Mesenchymal stem cell (in vitro differentiated cells and primary cell): ENCODE measurements around the gene HMX1.

Experiments used
- DNase-seq: peaks from one replicate; pipeline ENCODE4 v3.0.0-alpha.2; 2013
- H2AFZ ChIP-seq: one replicate; pipeline ENCODE4 v1.6.1; 2013; ENCODE audit warnings: low read depth, mild to moderate bottlenecking, control low read depth, inconsistent platforms, low read length, moderate library complexity
- H2AK5ac ChIP-seq: 2 replicates; pipeline ENCODE4 v1.6.1; 2013; ENCODE audit warnings: low read length, moderate library complexity, mild to moderate bottlenecking, inconsistent platforms; ENCODE audit not compliant: severe bottlenecking
- H2BK120ac ChIP-seq: one replicate; pipeline ENCODE4 v1.6.1; 2013; ENCODE audit warnings: low read depth, mild to moderate bottlenecking, inconsistent platforms, low read length, moderate library complexity
- H2BK12ac ChIP-seq, 2 experiments: one replicate each; pipeline ENCODE4 v1.6.1; 2013; ENCODE audit warnings: inconsistent platforms in 2 of 2, low read length in 2 of 2, mild to moderate bottlenecking in 2 of 2, moderate library complexity in 2 of 2, control low read depth in 1 of 2
- H2BK15ac ChIP-seq: one replicate; pipeline ENCODE4 v1.6.1; 2013; ENCODE audit warnings: mild to moderate bottlenecking, low read depth, inconsistent platforms; ENCODE audit not compliant: poor library complexity, severe bottlenecking
- H2BK5ac ChIP-seq: 2 replicates; pipeline ENCODE4 v1.6.1; 2013; ENCODE audit warnings: low read depth, mild to moderate bottlenecking, low read length, control low read depth, inconsistent platforms; ENCODE audit not compliant: poor library complexity, severe bottlenecking
- H3K14ac ChIP-seq, 2 experiments: one replicate each; pipeline ENCODE4 v1.6.1; 2013; ENCODE audit warnings: inconsistent platforms in 2 of 2, low read length in 2 of 2, control low read depth in 1 of 2, mild to moderate bottlenecking in 1 of 2, moderate library complexity in 1 of 2
- H3K18ac ChIP-seq, 2 experiments: one replicate each; pipeline ENCODE4 v1.6.1; 2013; ENCODE audit warnings: inconsistent platforms in 2 of 2, low read length in 2 of 2, control low read depth in 1 of 2, low read depth in 1 of 2, mild to moderate bottlenecking in 1 of 2
- H3K23ac ChIP-seq, 2 experiments: one replicate each; pipeline ENCODE4 v1.6.1; 2013; ENCODE audit warnings: inconsistent platforms in 2 of 2, low read length in 2 of 2, mild to moderate bottlenecking in 2 of 2, moderate library complexity in 2 of 2, control low read depth in 1 of 2
- H3K27ac ChIP-seq: 2 replicates; pipeline ENCODE4 v1.5.1; 2013; ENCODE audit warnings: mild to moderate bottlenecking, moderate library complexity, low read length, control low read depth, inconsistent platforms; ENCODE audit not compliant: poor library complexity, severe bottlenecking
- H3K27me3 ChIP-seq, 2 experiments: 2 replicates each; pipeline versions ENCODE4 v1.6.1 to v1.7.0; 2013; ENCODE audit warnings: low read length in 2 of 2, mild to moderate bottlenecking in 2 of 2, moderate library complexity in 2 of 2, control low read depth in 1 of 2, inconsistent platforms in 1 of 2; ENCODE audit not compliant: control insufficient read depth in 1 of 2, insufficient read depth in 1 of 2
- H3K36me3 ChIP-seq, 2 experiments: 2 replicates each; pipeline versions ENCODE4 v1.6.1 to v1.7.0; 2013; ENCODE audit warnings: low read length in 2 of 2, control low read depth in 1 of 2, inconsistent platforms in 1 of 2, low read depth in 1 of 2, mild to moderate bottlenecking in 1 of 2; ENCODE audit not compliant: insufficient read depth in 2 of 2, control insufficient read depth in 1 of 2
- H3K4ac ChIP-seq, 2 experiments: one replicate each; pipeline ENCODE4 v1.6.1; 2013; ENCODE audit warnings: inconsistent platforms in 2 of 2, low read length in 2 of 2, mild to moderate bottlenecking in 2 of 2, moderate library complexity in 2 of 2, control low read depth in 1 of 2, low read depth in 1 of 2
- H3K4me1 ChIP-seq: 2 replicates; pipeline ENCODE4 v1.6.1; 2013; ENCODE audit warnings: low read depth, low read length, control low read depth; ENCODE audit not compliant: control insufficient read depth, insufficient read depth
- H3K4me2 ChIP-seq: 2 replicates; pipeline ENCODE4 v1.6.1; 2013; ENCODE audit warnings: low read length, mild to moderate bottlenecking, inconsistent platforms; ENCODE audit not compliant: poor library complexity, severe bottlenecking
- H3K4me3 ChIP-seq, 2 experiments: 2 replicates each; pipeline versions ENCODE4 v1.5.1 to v1.7.0; 2013; ENCODE audit warnings: low read length in 2 of 2, mild to moderate bottlenecking in 2 of 2, control low read depth in 1 of 2, low read depth in 1 of 2; ENCODE audit not compliant: insufficient read depth in 1 of 2
- H3K79me1 ChIP-seq: replicated peaks from 2 replicates; pipeline ENCODE4 v1.6.1; 2013; ENCODE audit warnings: mild to moderate bottlenecking, control low read depth, low read length, inconsistent platforms; ENCODE audit not compliant: poor library complexity, severe bottlenecking
- H3K9ac ChIP-seq: 2 replicates; pipeline ENCODE4 v1.7.0; 2013; ENCODE audit warnings: mild to moderate bottlenecking, low read length, moderate library complexity
- H3K9me3 ChIP-seq: 2 replicates; pipeline ENCODE4 v1.7.0; 2013; ENCODE audit warnings: mild to moderate bottlenecking, low read length; ENCODE audit not compliant: control insufficient read depth
- H4K8ac ChIP-seq: one replicate; pipeline ENCODE4 v1.6.1; 2013; ENCODE audit warnings: inconsistent platforms, mild to moderate bottlenecking, low read length, moderate library complexity
- H4K91ac ChIP-seq: one replicate; pipeline ENCODE4 v1.6.1; 2013; ENCODE audit warnings: mild to moderate bottlenecking, low read length, inconsistent platforms
- WGBS: methylation state at CpG from one replicate; pipeline ENCODE4 v1.1.7; 2013; ENCODE audit warnings: mixed read lengths; 5-methylcytosine and 5-hydroxymethylcytosine counted together

The HMX1 gene

GRCh38 chr4:8819473-8820177, 52.0 kb downstream of the HMX1 start:
- H2BK15ac ChIP-seq: no peak overlapping the region
- no peak for DNase-seq
- H3K23ac ChIP-seq: no peak overlapping the region
- H3K4me1 ChIP-seq: no peaks in the 10 kb centered on the region
- no peak overlapping the region for H2AFZ ChIP-seq
- 80% methylated on average over 17 of the region's 19 CpGs for WGBS
- no peak overlapping the region for H2AK5ac ChIP-seq
- H4K8ac ChIP-seq: no peak overlapping the region
- H3K4me3 ChIP-seq: peak overlapping the region in 1 of 2 experiments; percentile 49
- H3K4ac ChIP-seq: no peak overlapping the region
- no peak overlapping the region for H2BK120ac ChIP-seq
- no peaks in the 10 kb centered on the region for H3K9me3 ChIP-seq
- H4K91ac ChIP-seq: no peak overlapping the region
- H2BK5ac ChIP-seq: no peak overlapping the region
- no peak overlapping the region for H3K27ac ChIP-seq
- no peak overlapping the region for H3K4me2 ChIP-seq
- no peak overlapping the region for H3K9ac ChIP-seq
- H3K14ac ChIP-seq: no peak overlapping the region
- H3K27me3 ChIP-seq: peaks cover 0 to 3% of the 10 kb centered on the region in 2 experiments
- H2BK12ac ChIP-seq: no peak overlapping the region
- H3K36me3 ChIP-seq: no peaks in the 10 kb centered on the region
- H3K18ac ChIP-seq: no peak overlapping the region
- H3K79me1 ChIP-seq: no peaks in the 10 kb centered on the region

GRCh38 chr4:8819019-8819418, 52.6 kb downstream of the HMX1 start:
- Histone ChIP-seq H3K27ac (no peak overlapping the region), H3K9me3 (no peaks in the 10 kb centered on the region), H2BK12ac (no peak overlapping the region), H3K14ac (no peak overlapping the region), H2BK5ac (no peak overlapping the region), H3K36me3 (no peaks in the 10 kb centered on the region), H3K4me1 (no peaks in the 10 kb centered on the region), H3K4me2 (no peak overlapping the region), H3K23ac (no peak overlapping the region), H3K79me1 (no peaks in the 10 kb centered on the region), H2AFZ (no peak overlapping the region), H3K4me3 (no peak overlapping the region), H3K27me3 (peaks cover 0 to 3% of the 10 kb centered on the region in 2 experiments), H4K8ac (no peak overlapping the region), H2BK120ac (no peak overlapping the region), H4K91ac (no peak overlapping the region), H2BK15ac (no peak overlapping the region), H3K18ac (no peak overlapping the region), H2AK5ac (no peak overlapping the region), H3K4ac (no peak overlapping the region), H3K9ac (no peak overlapping the region)
- WGBS: 74% methylated on average over 5 of the region's 8 CpGs
- DNase-seq: no peak

DNA sequence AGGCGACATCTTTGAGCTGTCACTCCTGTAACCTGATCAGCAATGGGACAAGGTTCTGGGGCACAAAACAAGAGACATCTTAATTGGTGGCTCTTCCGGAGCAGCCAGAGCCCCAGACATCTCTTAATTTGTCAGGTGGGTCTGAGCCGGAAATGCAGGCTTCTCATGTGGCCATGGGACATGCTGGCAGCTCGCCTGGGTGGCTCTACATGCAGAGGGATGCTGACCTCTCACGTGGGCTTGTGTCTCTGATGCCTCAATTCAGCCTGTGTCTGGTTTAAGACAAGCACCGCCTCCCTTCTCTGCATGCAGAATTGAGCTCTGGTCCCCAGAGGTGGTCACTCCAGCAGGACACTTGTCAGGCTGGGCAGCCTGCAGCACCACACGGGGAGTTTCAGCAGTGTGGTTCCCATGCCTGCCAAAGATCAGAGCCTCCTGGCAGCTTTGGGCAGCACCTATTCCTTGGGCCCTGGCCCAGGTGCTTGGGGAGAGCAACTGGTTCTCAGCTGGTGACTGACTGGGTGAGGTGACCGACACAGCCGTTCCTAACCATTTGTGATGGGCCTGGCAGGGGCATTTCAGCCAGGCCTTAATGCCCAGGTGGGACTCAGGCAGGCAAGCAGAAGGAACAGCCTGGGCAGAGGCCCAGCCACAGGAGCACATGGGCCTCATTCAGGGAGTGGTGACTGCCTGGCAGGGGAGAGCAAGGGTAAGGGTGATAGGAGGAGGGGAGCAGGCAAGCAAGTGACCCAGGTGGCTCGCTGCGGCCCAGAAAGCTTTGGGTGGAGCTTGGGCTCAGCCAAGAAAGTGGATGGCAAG, 53.4 kb downstream of the HMX1 start:
- Histone ChIP-seq H4K8ac (no peak overlapping the region), H2BK5ac (no peak overlapping the region), H2AK5ac (no peak overlapping the region), H2BK15ac (no peak overlapping the region), H3K4me2 (no peak overlapping the region), H3K79me1 (no peaks in the 10 kb centered on the region), H2BK12ac (no peak overlapping the region), H3K9ac (no peak overlapping the region), H3K27ac (no peak overlapping the region), H2AFZ (no peak overlapping the region), H3K27me3 (peaks cover 0 to 3% of the 10 kb centered on the region in 2 experiments), H3K4me1 (no peaks in the 10 kb centered on the region), H3K36me3 (no peaks in the 10 kb centered on the region), H3K14ac (no peak overlapping the region), H4K91ac (no peak overlapping the region), H3K23ac (no peak overlapping the region), H3K18ac (no peak overlapping the region), H2BK120ac (no peak overlapping the region), H3K9me3 (no peaks in the 10 kb centered on the region), H3K4ac (no peak overlapping the region), H3K4me3 (no peak overlapping the region)
- WGBS: 70% methylated on average over 11 of the region's 11 CpGs
- no peak for DNase-seq

DNA sequence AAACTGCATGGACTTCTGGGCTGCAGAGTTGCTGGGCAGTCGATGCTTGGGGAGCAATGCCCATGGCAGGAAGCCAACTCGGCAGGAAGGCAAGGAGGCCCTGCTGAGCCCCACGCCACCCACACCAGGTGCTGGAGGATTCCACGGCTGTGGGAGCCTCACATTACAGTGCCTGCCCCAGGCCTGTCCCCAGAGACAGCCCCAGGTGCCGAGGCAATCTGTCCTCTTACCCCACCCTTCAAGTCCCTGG, 53.9 kb downstream of the HMX1 start:
- Histone ChIP-seq H3K36me3 (no peaks in the 10 kb centered on the region), H2BK15ac (no peak overlapping the region), H3K23ac (no peak overlapping the region), H2AFZ (no peak overlapping the region), H3K4me1 (no peaks in the 10 kb centered on the region), H3K79me1 (no peaks in the 10 kb centered on the region), H2BK12ac (no peak overlapping the region), H3K9ac (no peak overlapping the region), H2BK120ac (no peak overlapping the region), H3K4me3 (no peak overlapping the region), H3K27me3 (peaks cover 0 to 3% of the 10 kb centered on the region in 2 experiments), H2BK5ac (no peak overlapping the region), H3K14ac (no peak overlapping the region), H3K27ac (no peak overlapping the region), H3K9me3 (no peaks in the 10 kb centered on the region), H3K18ac (no peak overlapping the region), H2AK5ac (no peak overlapping the region), H4K91ac (no peak overlapping the region), H3K4ac (no peak overlapping the region), H4K8ac (no peak overlapping the region), H3K4me2 (no peak overlapping the region)
- DNase-seq: no peak
- WGBS: 64% methylated on average over 5 of the region's 5 CpGs
